ENCODE data around the gene ST7. TPM values are rescaled to one million over a fixed set of nuclear protein-coding genes. Genes with fewer than 3 reads are reported as not detected.

Gene ST7
- total and polyA plus RNA-seq, 2 experiments from 2014 or later, result 31.2 to 38.5 TPM

- Histone ChIP-seq H3K4me2 (no peak overlapping the region), H3K27me3 (no peaks in the 10 kb centered on the region), H4K20me1 (ENCODE audit: insufficient read depth, poor library complexity, severe bottlenecking) (no peaks in the 10 kb centered on the region), H3K36me3 (replicated peaks; ENCODE audit: insufficient read depth, low read depth) (peaks cover 5% of the 10 kb centered on the region), H3K4me1 (ENCODE audit: insufficient read depth) (no peaks in the 10 kb centered on the region), H3K9me3 (ENCODE audit: low read depth) (no peaks in the 10 kb centered on the region), H2AFZ (no peak overlapping the region), H3K27ac (no peak overlapping the region), H3K79me2 (no peaks in the 10 kb centered on the region), H3K4me3 (no peak overlapping the region), H3K9me2 (replicated peaks; ENCODE audit: insufficient read depth) (no peaks in the 10 kb centered on the region)
- DNase-seq (ENCODE audit: low spot score), result no peak
- TF ChIP-seq EZH2phosphoT487 (IDR thresholded peaks at IDR 0.05; ENCODE audit: low read depth, severe bottlenecking, unreplicated experiment) (no peak), CTCF (IDR thresholded peaks at IDR 0.05; ENCODE audit: poor library complexity) (no peak), EZH2 (IDR thresholded peaks at IDR 0.05; ENCODE audit: borderline replicate concordance) (no peak)
Observed at GRCh38 chr7:116920359-116920758, 32.9 kb upstream of the ST7 start.

GRCh38 chr7:116922545-116922944 is 30.8 kb upstream of the ST7 start:
- WGBS (ENCODE audit: low lambda C conversion rate, missing lambda C conversion rate), result 71% methylated on average over 5 of the region's 5 CpGs

GRCh38 chr7:116924741-116925140 is 28.6 kb upstream of the ST7 start:
- no peak overlapping the region for H3K4me2 ChIP-seq
- H3K27ac ChIP-seq, result no peak overlapping the region
- no peak overlapping the region for H3K4me3 ChIP-seq
- no peak for TF ChIP-seq CTCF (IDR thresholded peaks at IDR 0.05; ENCODE audit: poor library complexity)
- no peak for TF ChIP-seq EZH2 (IDR thresholded peaks at IDR 0.05; ENCODE audit: borderline replicate concordance)
- TF ChIP-seq EZH2phosphoT487 (IDR thresholded peaks at IDR 0.05; ENCODE audit: low read depth, severe bottlenecking, unreplicated experiment), result no peak
- H3K9me2 ChIP-seq (replicated peaks; ENCODE audit: insufficient read depth), result no peaks in the 10 kb centered on the region
- 73% methylated on average over 5 of the region's 5 CpGs for WGBS (ENCODE audit: low lambda C conversion rate, missing lambda C conversion rate)
- H3K79me2 ChIP-seq, result no peaks in the 10 kb centered on the region
- H3K9me3 ChIP-seq (ENCODE audit: low read depth), result no peaks in the 10 kb centered on the region
- no peaks in the 10 kb centered on the region for H4K20me1 ChIP-seq (ENCODE audit: insufficient read depth, poor library complexity, severe bottlenecking)
- H3K4me1 ChIP-seq (ENCODE audit: insufficient read depth), result no peaks in the 10 kb centered on the region
- no peaks in the 10 kb centered on the region for H3K27me3 ChIP-seq
- DNase-seq (ENCODE audit: low spot score), result no peak
- no peak overlapping the region for H2AFZ ChIP-seq
- no peaks in the 10 kb centered on the region for H3K36me3 ChIP-seq (replicated peaks; ENCODE audit: insufficient read depth, low read depth)

More at GRCh38 chr7:116922545-116922944, 30.8 kb upstream of the ST7 start:
- Histone ChIP-seq H3K27ac (no peak overlapping the region), H2AFZ (no peak overlapping the region), H4K20me1 (ENCODE audit: insufficient read depth, poor library complexity, severe bottlenecking) (no peaks in the 10 kb centered on the region), H3K27me3 (no peaks in the 10 kb centered on the region), H3K79me2 (no peaks in the 10 kb centered on the region), H3K4me3 (no peak overlapping the region), H3K4me2 (no peak overlapping the region), H3K9me3 (ENCODE audit: low read depth) (no peaks in the 10 kb centered on the region), H3K36me3 (replicated peaks; ENCODE audit: insufficient read depth, low read depth) (peaks cover 5% of the 10 kb centered on the region), H3K4me1 (ENCODE audit: insufficient read depth) (no peaks in the 10 kb centered on the region), H3K9me2 (replicated peaks; ENCODE audit: insufficient read depth) (no peaks in the 10 kb centered on the region)
- no peak for TF ChIP-seq CTCF (IDR thresholded peaks at IDR 0.05; ENCODE audit: poor library complexity)
- TF ChIP-seq EZH2 (IDR thresholded peaks at IDR 0.05; ENCODE audit: borderline replicate concordance), result no peak
- TF ChIP-seq EZH2phosphoT487 (IDR thresholded peaks at IDR 0.05; ENCODE audit: low read depth, severe bottlenecking, unreplicated experiment), result no peak
- no peak for DNase-seq (ENCODE audit: low spot score)

GRCh38 chr7:116929021-116929420 is 24.3 kb upstream of the ST7 start:
- H3K4me2 ChIP-seq, result no peak overlapping the region
- no peaks in the 10 kb centered on the region for H3K79me2 ChIP-seq
- no peaks in the 10 kb centered on the region for H3K27me3 ChIP-seq
- TF ChIP-seq EZH2phosphoT487 (IDR thresholded peaks at IDR 0.05; ENCODE audit: low read depth, severe bottlenecking, unreplicated experiment), result no peak
- TF ChIP-seq EZH2 (IDR thresholded peaks at IDR 0.05; ENCODE audit: borderline replicate concordance), result no peak
- TF ChIP-seq CTCF (IDR thresholded peaks at IDR 0.05; ENCODE audit: poor library complexity), result no peak
- H3K9me3 ChIP-seq (ENCODE audit: low read depth), result no peaks in the 10 kb centered on the region
- no peak overlapping the region for H2AFZ ChIP-seq
- no peak for DNase-seq (ENCODE audit: low spot score)
- no peak overlapping the region for H3K4me3 ChIP-seq
- H4K20me1 ChIP-seq (ENCODE audit: insufficient read depth, poor library complexity, severe bottlenecking), result no peaks in the 10 kb centered on the region
- H3K27ac ChIP-seq, result no peak overlapping the region
- no peaks in the 10 kb centered on the region for H3K36me3 ChIP-seq (replicated peaks; ENCODE audit: insufficient read depth, low read depth)
- WGBS (ENCODE audit: low lambda C conversion rate, missing lambda C conversion rate), result 77% methylated on average over 3 of the region's 3 CpGs
- H3K4me1 ChIP-seq (ENCODE audit: insufficient read depth), result no peaks in the 10 kb centered on the region
- no peaks in the 10 kb centered on the region for H3K9me2 ChIP-seq (replicated peaks; ENCODE audit: insufficient read depth)

Measured in hepatocyte (in vitro differentiated cells).